Fibroblast of pulmonary artery (primary cell): ENCODE results near the gene ZNF516.

Experiments
- DNase-seq: peaks from one replicate; pipeline ENCODE4 v3.0.0-alpha.2; 2010; ENCODE audit warnings: low read depth
- H3K4me3 ChIP-seq: replicated peaks from 2 replicates; pipeline ENCODE4 v1.5.1; 2011; ENCODE audit warnings: low read depth, mild to moderate bottlenecking, control low read depth, low read length, moderate library complexity
- CTCF ChIP-seq: IDR thresholded peaks from 2 replicates; pipeline ENCODE4 v1.5.1; 2011; ENCODE audit warnings: mild to moderate bottlenecking, control low read depth, low read length, inconsistent platforms; ENCODE audit errors: missing control alignments

Gene ZNF516

GRCh38 chr18:76389716-76390115, 105.3 kb downstream of the ZNF516 start:
- TF ChIP-seq CTCF, result no peak
- H3K4me3 ChIP-seq, result no peak overlapping the region
- DNase-seq, result no peak

GRCh38 chr18:76388891-76389423, 106.1 kb downstream of the ZNF516 start:
- H3K4me3 ChIP-seq, result no peak overlapping the region
- no peak for TF ChIP-seq CTCF
- DNase-seq, result no peak

- DNase-seq, result no peak
Measured at GRCh38 chr18:76388261-76388660, 106.8 kb downstream of the ZNF516 start.

GRCh38 chr18:76387608-76388007, 107.4 kb downstream of the ZNF516 start:
- no peak for DNase-seq
- no peak overlapping the region for H3K4me3 ChIP-seq
- no peak for TF ChIP-seq CTCF

More at GRCh38 chr18:76388261-76388660, 106.8 kb downstream of the ZNF516 start:
- TF ChIP-seq CTCF, result no peak
- H3K4me3 ChIP-seq, result no peak overlapping the region

- no peak for TF ChIP-seq CTCF
- no peak overlapping the region for H3K4me3 ChIP-seq
- DNase-seq, result no peak
Measured at GRCh38 chr18:76386886-76387285, 108.2 kb downstream of the ZNF516 start.

GRCh38 chr18:76386071-76386470, 109.0 kb downstream of the ZNF516 start:
- no peak for TF ChIP-seq CTCF
- no peak overlapping the region for H3K4me3 ChIP-seq
- no peak for DNase-seq

GRCh38 chr18:76385681-76385975, 109.4 kb downstream of the ZNF516 start:
- no peak overlapping the region for H3K4me3 ChIP-seq
- TF ChIP-seq CTCF, result no peak

More at GRCh38 chr18:76385681-76385975, 109.4 kb downstream of the ZNF516 start:
- DNase-seq, result no peak
